Suprapubic skin (tissue), 3 donors: Measurements from ENCODE around the gene HOXA13.

Experiments
- CTCF ChIP-seq, 2 donors: fragments of 200-600 bp in 1 of 2; fragments of 450-650 bp in 1 of 2; sonication (generic) in 1 of 2; IDR thresholded peaks; one replicate each; pipeline ENCODE4 v1.5.1; 2016 to 2019; ENCODE audit warnings: antibody characterized with exemption in 2 of 2, mild to moderate bottlenecking in 1 of 2, moderate library complexity in 1 of 2
- POLR2AphosphoS5 ChIP-seq, 3 donors: sonication (generic); formaldehyde crosslinking; IDR thresholded peaks; one replicate each; pipeline ENCODE4 v1.6.1; 2017; ENCODE audit warnings: antibody characterized with exemption in 3 of 3

GRCh38 chr7:27244488-27245123 lies 44.7 kb upstream of the HOXA13 start:
- TF ChIP-seq POLR2AphosphoS5 (IDR thresholded peaks at IDR 0.05): no peak
- no peak for TF ChIP-seq CTCF (IDR thresholded peaks at IDR 0.05)
